ENCODE measurements around the gene TMEM106C.

The TMEM106C gene

DNA sequence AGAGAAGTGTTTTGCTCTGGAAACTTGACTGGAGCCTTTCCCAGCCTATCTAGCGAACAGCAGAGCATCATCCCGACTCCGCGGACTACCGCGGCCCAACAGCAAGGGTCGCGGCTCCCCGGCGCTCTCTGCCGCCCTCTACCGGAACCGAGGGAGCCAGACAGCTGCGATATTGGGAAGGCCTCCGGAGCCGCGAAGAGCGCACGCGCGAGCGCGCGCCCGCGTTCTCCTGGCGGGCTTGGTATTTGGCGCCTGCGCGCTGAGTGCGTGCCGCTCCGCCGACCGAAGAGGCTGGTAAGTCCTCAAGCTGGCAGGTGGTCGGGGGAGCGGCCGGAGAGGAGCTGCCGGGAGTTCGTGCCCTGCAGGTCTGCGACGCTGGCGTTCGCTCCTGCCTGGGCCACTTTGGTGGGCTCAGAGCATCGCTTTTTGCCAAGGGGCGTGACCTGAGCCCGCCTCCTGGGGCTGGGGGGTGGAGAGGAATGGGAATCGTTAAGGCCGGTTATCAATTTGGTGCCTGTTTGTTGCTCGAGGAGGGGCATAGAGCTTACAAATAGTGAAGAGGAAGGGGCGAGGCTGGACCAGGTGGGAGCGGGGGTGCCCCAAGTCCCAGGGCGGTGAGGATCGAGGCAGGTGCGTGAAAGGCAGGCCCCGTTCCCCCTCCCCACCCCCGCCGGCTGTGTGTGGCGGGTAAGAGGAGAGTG, at the start of gene TMEM106C:
TSS of gene TMEM106C (plus strand) at position 257 of the 701 bp plus-strand sequence. CDS start 641 bp downstream, outside the sequence.
- DNase-seq = peak; percentile 95
- peaks cover 1% of the 10 kb centered on the region for H3K9me3 Mint-ChIP-seq
- H3K4me3 Mint-ChIP-seq = peak within 1 kb of the TSS; percentile 95
- H3K36me3 Mint-ChIP-seq (ENCODE audit: low read depth) = peaks cover 40% of the 10 kb centered on the region
- peaks cover 24% of the 10 kb centered on the region for H3K27me3 Mint-ChIP-seq
- H3K4me1 Mint-ChIP-seq = peaks cover 33% of the 10 kb centered on the region
- H3K27ac Mint-ChIP-seq = peak within 1 kb of the TSS; percentile 92
- ATAC-seq = peak; percentile 95

DNA sequence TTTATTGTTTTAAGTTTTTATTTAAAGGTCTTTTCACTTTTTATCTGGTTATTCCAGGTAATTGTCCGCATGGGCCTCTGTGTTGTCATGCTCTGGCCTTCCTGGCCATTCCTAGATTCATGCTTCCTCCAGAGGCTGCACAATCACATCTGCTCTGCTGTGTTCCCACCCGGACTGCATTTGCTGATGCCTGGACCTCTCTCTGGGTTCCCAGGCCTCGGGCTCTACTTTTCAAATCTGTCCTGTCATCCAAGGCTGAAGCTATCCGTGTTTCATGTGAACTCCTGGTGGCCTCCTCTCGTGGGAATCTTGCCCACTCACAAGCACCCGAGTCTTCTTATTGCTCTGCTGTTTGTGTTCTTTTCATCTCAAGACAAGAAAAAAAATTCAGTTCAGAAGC, 42.5 kb upstream of the TMEM106C start:
- ATAC-seq (no peak), DNase-seq (no peak)
- peaks cover 2% of the 10 kb centered on the region for H3K4me1 Mint-ChIP-seq
- H3K9me3 Mint-ChIP-seq = no peaks in the 10 kb centered on the region
- no peak overlapping the region for H3K4me3 Mint-ChIP-seq
- no peaks in the 10 kb centered on the region for H3K36me3 Mint-ChIP-seq (ENCODE audit: low read depth)
- H3K27ac Mint-ChIP-seq = no peak overlapping the region
- peaks cover 19% of the 10 kb centered on the region for H3K27me3 Mint-ChIP-seq

- Mint-ChIP-seq H3K4me1 (peaks cover 2% of the 10 kb centered on the region), H3K27ac (no peak overlapping the region), H3K27me3 (peaks cover 15% of the 10 kb centered on the region), H3K36me3 (ENCODE audit: low read depth) (no peaks in the 10 kb centered on the region), H3K9me3 (no peaks in the 10 kb centered on the region), H3K4me3 (no peak overlapping the region)
- no peak for DNase-seq
- no peak for ATAC-seq
These were observed 41.5 kb upstream of the TMEM106C start for GRCh38 chr12:47921907-47922306.

GRCh38 chr12:47927346-47927745, 36.0 kb upstream of the TMEM106C start:
- H3K36me3 Mint-ChIP-seq (ENCODE audit: low read depth) = no peaks in the 10 kb centered on the region
- H3K4me1 Mint-ChIP-seq = no peaks in the 10 kb centered on the region
- ATAC-seq (no peak), DNase-seq (no peak)
- H3K27me3 Mint-ChIP-seq = peaks cover 33% of the 10 kb centered on the region
- H3K9me3 Mint-ChIP-seq = no peaks in the 10 kb centered on the region
- H3K4me3 Mint-ChIP-seq = no peak overlapping the region
- no peak overlapping the region for H3K27ac Mint-ChIP-seq

GRCh38 chr12:47930634-47931033, 32.8 kb upstream of the TMEM106C start:
- peaks cover 23% of the 10 kb centered on the region for H3K27me3 Mint-ChIP-seq
- H3K27ac Mint-ChIP-seq = no peak overlapping the region
- H3K4me1 Mint-ChIP-seq = no peaks in the 10 kb centered on the region
- no peak for ATAC-seq
- H3K4me3 Mint-ChIP-seq = no peak overlapping the region
- DNase-seq = no peak
- no peaks in the 10 kb centered on the region for H3K9me3 Mint-ChIP-seq
- no peaks in the 10 kb centered on the region for H3K36me3 Mint-ChIP-seq (ENCODE audit: low read depth)

DNA sequence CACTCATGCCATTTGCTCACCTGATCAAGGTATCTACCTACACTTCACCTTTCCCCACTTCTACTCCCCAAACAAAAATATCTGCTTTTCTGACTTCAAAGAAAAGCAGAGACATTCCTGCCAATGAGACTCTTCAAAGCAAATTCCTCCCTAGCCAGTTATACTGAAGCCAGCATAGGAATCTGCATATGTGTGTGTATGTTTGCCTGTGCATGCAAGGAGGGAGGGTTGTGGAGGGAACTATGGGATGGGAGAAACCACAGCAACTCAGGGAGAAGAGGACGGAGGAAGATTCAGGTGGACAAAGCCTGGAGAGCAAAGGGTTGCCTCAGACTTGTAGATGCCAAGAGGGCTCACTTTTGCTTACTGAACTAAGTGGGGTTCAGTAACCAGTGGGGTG, 32.2 kb upstream of the TMEM106C start:
- no peak overlapping the region for H3K4me3 Mint-ChIP-seq
- no peak overlapping the region for H3K27ac Mint-ChIP-seq
- DNase-seq (no peak), ATAC-seq (no peak)
- no peaks in the 10 kb centered on the region for H3K36me3 Mint-ChIP-seq (ENCODE audit: low read depth)
- H3K27me3 Mint-ChIP-seq = peaks cover 23% of the 10 kb centered on the region
- H3K4me1 Mint-ChIP-seq = no peaks in the 10 kb centered on the region
- no peaks in the 10 kb centered on the region for H3K9me3 Mint-ChIP-seq

GRCh38 chr12:47935184-47935583, 28.2 kb upstream of the TMEM106C start:
- Mint-ChIP-seq H3K4me1 (no peaks in the 10 kb centered on the region), H3K36me3 (ENCODE audit: low read depth) (no peaks in the 10 kb centered on the region), H3K4me3 (no peak overlapping the region), H3K27me3 (peaks cover 14% of the 10 kb centered on the region), H3K9me3 (no peaks in the 10 kb centered on the region), H3K27ac (no peak overlapping the region)
- ATAC-seq (no peak), DNase-seq (no peak)

- ATAC-seq (no peak), DNase-seq (no peak)
- Mint-ChIP-seq H3K4me3 (no peak overlapping the region), H3K4me1 (peaks cover 7% of the 10 kb centered on the region), H3K27ac (no peak overlapping the region), H3K9me3 (no peaks in the 10 kb centered on the region), H3K36me3 (ENCODE audit: low read depth) (no peaks in the 10 kb centered on the region), H3K27me3 (peaks cover 13% of the 10 kb centered on the region)
These were observed 25.3 kb upstream of the TMEM106C start for GRCh38 chr12:47938093-47938492.

DNA sequence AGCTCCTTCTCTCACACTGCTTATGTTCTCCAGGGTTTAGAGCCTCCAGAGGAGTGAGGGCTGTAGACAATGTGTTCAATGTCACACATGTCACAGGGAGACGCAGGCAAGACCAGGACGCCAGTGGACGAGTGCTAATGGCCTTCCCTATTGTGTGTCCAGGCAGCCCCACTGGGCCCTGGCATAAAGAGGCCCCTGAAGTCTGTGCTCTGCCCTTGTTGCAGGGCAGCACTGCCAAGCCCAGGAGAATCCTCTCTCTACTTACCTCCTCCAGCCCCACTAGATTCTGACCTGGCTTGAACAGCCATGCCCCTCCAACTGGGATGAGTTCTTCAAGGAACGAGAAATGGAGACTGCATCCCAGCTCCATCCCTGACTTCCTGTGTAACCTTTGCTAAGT, 24.8 kb upstream of the TMEM106C start:
- peaks cover 7% of the 10 kb centered on the region for H3K4me1 Mint-ChIP-seq
- H3K27ac Mint-ChIP-seq = no peak overlapping the region
- DNase-seq = no peak
- H3K9me3 Mint-ChIP-seq = no peaks in the 10 kb centered on the region
- ATAC-seq = no peak
- no peaks in the 10 kb centered on the region for H3K36me3 Mint-ChIP-seq (ENCODE audit: low read depth)
- H3K4me3 Mint-ChIP-seq = no peak overlapping the region
- peaks cover 15% of the 10 kb centered on the region for H3K27me3 Mint-ChIP-seq

DNA sequence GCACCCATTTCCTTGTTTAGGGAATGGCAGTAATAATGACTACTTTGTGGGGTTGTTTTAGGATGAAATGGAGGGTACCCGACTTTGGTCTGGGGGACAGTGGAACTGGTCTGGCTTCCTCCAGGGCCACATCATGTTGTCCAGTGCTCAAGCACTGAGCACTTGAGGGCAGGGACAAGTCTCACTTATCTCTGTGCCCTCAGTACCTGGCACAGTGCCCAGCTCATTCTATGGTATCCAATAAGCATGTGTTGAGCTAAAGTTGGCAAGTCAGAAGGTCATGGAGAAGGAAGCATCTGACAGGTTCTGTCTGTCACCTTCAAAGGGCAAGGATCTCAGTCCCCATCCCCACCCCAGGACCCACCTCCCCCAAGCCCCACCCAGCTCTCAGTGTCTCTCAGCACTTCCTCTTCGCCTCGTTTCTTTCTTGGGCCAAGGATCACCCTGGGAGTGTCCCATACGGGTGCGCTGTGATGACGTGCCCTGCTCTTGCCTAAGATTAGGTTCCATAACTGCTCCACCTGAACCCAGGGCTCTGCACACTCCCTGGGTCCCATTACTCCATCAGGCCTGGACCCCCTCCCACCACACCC, 24.3 kb upstream of the TMEM106C start:
- ATAC-seq (no peak), DNase-seq (no peak)
- Mint-ChIP-seq H3K4me1 (peaks cover 7% of the 10 kb centered on the region), H3K27me3 (peaks cover 15% of the 10 kb centered on the region), H3K36me3 (ENCODE audit: low read depth) (no peaks in the 10 kb centered on the region), H3K9me3 (no peaks in the 10 kb centered on the region), H3K27ac (no peak overlapping the region), H3K4me3 (no peak overlapping the region)

DNA sequence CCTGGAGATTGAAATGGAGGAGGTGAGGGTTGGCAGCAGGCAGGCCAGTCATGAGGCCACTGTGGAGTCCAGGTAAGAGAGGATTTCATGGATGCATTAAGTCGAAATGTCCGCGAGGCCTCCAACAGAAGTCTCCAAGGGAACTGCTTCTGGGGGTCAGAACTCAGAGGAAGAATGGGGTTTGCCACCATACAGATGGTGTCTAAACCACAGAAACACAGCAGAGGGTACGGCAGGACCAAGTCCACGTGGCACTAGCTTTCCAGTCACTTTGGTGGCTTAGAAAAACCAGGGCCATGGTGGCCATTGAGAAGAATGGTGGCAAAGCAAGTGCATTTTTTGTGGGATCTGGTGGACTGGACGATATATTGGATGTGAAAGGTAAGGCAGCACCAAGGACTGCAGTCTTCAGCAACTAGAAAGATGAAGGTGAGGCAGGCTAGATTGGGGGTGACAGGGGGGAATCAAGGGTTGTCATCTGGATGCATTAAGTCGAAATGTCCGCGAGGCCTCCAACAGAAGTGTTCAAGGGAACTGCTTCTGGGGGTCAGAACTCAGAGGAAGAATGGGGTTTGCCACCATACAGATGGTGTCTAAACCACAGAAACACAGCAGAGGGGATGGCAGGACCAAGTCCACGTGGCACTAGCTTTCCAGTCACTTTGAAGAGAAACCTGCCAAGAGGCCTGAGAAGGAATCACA, 22.5 kb upstream of the TMEM106C start:
- no peak overlapping the region for H3K27ac Mint-ChIP-seq
- H3K9me3 Mint-ChIP-seq = no peaks in the 10 kb centered on the region
- peaks cover 22% of the 10 kb centered on the region for H3K27me3 Mint-ChIP-seq
- ATAC-seq (no peak), DNase-seq (no peak)
- no peak overlapping the region for H3K4me3 Mint-ChIP-seq
- no peaks in the 10 kb centered on the region for H3K36me3 Mint-ChIP-seq (ENCODE audit: low read depth)
- H3K4me1 Mint-ChIP-seq = peaks cover 7% of the 10 kb centered on the region

- ATAC-seq (no peak), DNase-seq (no peak)
- H3K27ac Mint-ChIP-seq = no peak overlapping the region
- peaks cover 7% of the 10 kb centered on the region for H3K4me1 Mint-ChIP-seq
- H3K27me3 Mint-ChIP-seq = peaks cover 22% of the 10 kb centered on the region
- H3K9me3 Mint-ChIP-seq = no peaks in the 10 kb centered on the region
- no peak overlapping the region for H3K4me3 Mint-ChIP-seq
- no peaks in the 10 kb centered on the region for H3K36me3 Mint-ChIP-seq (ENCODE audit: low read depth)
These were observed 22.0 kb upstream of the TMEM106C start for GRCh38 chr12:47941475-47941780.

DNA sequence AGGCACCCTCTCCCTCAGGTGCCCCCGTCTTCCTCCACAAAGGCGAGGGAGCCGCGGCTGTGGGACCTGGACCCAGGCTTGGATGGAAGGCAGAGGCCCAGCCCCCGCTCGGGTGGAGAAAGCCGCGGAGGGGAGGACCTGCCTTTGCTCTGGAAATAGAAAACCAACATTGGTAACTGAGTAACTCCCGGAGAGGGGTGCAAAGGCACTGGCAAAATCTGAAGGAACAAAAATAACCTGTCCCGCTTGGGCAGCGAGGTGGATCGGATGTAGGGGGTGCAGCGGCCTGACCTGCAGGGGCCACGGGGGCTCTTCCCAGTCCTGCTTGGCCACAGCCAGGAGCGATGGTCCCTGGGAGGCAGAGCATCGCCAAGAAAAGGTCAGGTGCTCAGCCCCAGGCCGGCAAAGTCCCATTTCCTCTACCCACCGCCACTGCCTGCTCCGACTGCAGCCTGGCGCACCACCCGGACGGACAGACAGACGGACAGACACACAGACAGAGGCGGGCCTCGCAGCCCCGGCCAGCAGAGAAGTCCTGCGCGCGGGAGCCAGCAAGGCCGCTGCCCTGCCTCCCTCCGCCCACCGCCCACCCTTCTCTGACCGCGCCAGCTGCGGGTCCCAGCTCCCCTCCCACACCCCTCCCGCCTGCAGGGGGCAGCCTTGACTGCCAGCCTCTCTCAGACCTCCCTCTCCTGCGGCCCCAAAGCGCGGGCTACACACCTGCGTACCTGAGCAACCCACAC, 21.4 kb upstream of the TMEM106C start:
- H3K27me3 Mint-ChIP-seq = peaks cover 28% of the 10 kb centered on the region
- ATAC-seq (peak; percentile 49), DNase-seq (peak; percentile 68)
- H3K4me3 Mint-ChIP-seq = no peak overlapping the region
- no peak overlapping the region for H3K27ac Mint-ChIP-seq
- peaks cover 9% of the 10 kb centered on the region for H3K4me1 Mint-ChIP-seq
- no peaks in the 10 kb centered on the region for H3K36me3 Mint-ChIP-seq (ENCODE audit: low read depth)
- no peaks in the 10 kb centered on the region for H3K9me3 Mint-ChIP-seq

DNA sequence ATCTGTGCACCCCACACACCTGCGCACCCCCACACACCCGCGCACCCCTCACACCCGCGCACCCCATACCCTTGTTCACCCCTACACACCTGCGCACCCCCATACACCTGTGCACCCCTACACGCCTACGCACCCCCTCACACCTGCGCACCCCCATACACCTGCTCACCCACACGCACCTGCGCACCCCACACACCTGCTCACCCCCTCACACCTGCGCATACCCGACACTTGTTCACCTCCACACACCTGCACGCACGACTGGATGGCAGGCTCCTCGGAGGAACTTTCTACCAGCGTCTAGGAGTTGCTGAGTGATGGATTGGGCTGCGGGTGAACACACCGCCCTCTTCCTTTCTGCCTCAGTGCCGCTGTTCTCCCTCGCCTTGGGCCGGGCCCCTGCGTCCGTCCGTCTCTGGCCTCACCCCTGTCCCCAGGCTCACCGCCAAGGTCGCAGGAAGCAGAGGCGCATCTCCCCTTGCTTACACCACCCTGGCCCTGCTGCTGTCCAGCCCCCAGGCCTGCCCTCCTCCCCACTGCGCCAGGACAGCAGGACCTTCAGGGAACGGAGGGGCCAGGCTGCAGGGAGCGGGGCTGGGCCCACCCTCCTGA, 20.7 kb upstream of the TMEM106C start:
- no peak for ATAC-seq
- no peak for DNase-seq
- Mint-ChIP-seq H3K27ac (no peak overlapping the region), H3K4me3 (no peak overlapping the region), H3K27me3 (peaks cover 29% of the 10 kb centered on the region), H3K9me3 (no peaks in the 10 kb centered on the region), H3K36me3 (ENCODE audit: low read depth) (no peaks in the 10 kb centered on the region), H3K4me1 (peaks cover 9% of the 10 kb centered on the region)

Measured in activated naive CD8-positive, alpha-beta T cell treated with anti-CD3 and anti-CD28 coated beads, Interleukin-2, amount 50 U/mL, for 24 hours (primary cell).